ENCODE results near the gene TTC9.

DNA sequence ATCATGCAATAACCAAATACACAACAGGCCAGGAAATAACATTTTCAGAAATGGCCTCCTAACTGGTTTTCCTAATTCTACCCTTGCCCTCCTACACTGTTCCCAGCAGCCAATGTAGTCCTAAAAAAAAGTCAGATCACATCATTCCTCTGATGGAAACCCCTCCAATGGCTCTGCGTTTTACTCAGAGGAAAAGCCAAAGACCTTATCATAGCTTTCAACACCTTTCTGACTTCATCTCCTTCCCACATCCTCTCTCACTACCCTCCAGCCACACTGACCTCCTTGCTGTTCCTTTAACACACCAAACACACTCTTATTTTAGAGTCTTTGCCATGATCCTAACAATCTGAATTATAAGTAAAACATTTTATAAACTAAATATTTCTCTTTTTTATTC lies 42.4 kb upstream of the TTC9 start:
- TF ChIP-seq, protein P1, sequence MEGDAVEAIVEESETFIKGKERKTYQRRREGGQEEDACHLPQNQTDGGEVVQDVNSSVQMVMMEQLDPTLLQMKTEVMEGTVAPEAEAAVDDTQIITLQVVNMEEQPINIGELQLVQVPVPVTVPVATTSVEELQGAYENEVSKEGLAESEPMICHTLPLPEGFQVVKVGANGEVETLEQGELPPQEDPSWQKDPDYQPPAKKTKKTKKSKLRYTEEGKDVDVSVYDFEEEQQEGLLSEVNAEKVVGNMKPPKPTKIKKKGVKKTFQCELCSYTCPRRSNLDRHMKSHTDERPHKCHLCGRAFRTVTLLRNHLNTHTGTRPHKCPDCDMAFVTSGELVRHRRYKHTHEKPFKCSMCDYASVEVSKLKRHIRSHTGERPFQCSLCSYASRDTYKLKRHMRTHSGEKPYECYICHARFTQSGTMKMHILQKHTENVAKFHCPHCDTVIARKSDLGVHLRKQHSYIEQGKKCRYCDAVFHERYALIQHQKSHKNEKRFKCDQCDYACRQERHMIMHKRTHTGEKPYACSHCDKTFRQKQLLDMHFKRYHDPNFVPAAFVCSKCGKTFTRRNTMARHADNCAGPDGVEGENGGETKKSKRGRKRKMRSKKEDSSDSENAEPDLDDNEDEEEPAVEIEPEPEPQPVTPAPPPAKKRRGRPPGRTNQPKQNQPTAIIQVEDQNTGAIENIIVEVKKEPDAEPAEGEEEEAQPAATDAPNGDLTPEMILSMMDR (IDR thresholded peaks at IDR 0.05; ENCODE audit: low read depth, low read length, missing input control) = no peak
- TF ChIP-seq FOXA1 (IDR thresholded peaks at IDR 0.05) = no peak
- TF ChIP-seq, protein P2, sequence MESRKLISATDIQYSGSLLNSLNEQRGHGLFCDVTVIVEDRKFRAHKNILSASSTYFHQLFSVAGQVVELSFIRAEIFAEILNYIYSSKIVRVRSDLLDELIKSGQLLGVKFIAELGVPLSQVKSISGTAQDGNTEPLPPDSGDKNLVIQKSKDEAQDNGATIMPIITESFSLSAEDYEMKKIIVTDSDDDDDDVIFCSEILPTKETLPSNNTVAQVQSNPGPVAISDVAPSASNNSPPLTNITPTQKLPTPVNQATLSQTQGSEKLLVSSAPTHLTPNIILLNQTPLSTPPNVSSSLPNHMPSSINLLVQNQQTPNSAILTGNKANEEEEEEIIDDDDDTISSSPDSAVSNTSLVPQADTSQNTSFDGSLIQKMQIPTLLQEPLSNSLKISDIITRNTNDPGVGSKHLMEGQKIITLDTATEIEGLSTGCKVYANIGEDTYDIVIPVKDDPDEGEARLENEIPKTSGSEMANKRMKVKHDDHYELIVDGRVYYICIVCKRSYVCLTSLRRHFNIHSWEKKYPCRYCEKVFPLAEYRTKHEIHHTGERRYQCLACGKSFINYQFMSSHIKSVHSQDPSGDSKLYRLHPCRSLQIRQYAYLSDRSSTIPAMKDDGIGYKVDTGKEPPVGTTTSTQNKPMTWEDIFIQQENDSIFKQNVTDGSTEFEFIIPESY (IDR thresholded peaks at IDR 0.05) = no peak
- no peak for TF ChIP-seq YY1 (IDR thresholded peaks at IDR 0.05)
- TF ChIP-seq, protein P3, sequence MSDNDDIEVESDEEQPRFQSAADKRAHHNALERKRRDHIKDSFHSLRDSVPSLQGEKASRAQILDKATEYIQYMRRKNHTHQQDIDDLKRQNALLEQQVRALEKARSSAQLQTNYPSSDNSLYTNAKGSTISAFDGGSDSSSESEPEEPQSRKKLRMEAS (IDR thresholded peaks at IDR 0.05) = no peak
- TF ChIP-seq, protein P4, sequence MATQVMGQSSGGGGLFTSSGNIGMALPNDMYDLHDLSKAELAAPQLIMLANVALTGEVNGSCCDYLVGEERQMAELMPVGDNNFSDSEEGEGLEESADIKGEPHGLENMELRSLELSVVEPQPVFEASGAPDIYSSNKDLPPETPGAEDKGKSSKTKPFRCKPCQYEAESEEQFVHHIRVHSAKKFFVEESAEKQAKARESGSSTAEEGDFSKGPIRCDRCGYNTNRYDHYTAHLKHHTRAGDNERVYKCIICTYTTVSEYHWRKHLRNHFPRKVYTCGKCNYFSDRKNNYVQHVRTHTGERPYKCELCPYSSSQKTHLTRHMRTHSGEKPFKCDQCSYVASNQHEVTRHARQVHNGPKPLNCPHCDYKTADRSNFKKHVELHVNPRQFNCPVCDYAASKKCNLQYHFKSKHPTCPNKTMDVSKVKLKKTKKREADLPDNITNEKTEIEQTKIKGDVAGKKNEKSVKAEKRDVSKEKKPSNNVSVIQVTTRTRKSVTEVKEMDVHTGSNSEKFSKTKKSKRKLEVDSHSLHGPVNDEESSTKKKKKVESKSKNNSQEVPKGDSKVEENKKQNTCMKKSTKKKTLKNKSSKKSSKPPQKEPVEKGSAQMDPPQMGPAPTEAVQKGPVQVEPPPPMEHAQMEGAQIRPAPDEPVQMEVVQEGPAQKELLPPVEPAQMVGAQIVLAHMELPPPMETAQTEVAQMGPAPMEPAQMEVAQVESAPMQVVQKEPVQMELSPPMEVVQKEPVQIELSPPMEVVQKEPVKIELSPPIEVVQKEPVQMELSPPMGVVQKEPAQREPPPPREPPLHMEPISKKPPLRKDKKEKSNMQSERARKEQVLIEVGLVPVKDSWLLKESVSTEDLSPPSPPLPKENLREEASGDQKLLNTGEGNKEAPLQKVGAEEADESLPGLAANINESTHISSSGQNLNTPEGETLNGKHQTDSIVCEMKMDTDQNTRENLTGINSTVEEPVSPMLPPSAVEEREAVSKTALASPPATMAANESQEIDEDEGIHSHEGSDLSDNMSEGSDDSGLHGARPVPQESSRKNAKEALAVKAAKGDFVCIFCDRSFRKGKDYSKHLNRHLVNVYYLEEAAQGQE (IDR thresholded peaks at IDR 0.05) = no peak

Measured in liver (tissue), 2 donors.